Small intestine (tissue), 7 donors: ENCODE data around the gene LSM4. TPM values are rescaled to one million over a fixed set of nuclear protein-coding genes. Genes with fewer than 3 reads are reported as not detected.
A peak's percentile ranks its signal among the peaks of the same experiment; 100 is the strongest.

Experiments
- DNase-seq, 2 donors: peaks; one replicate each; pipeline versions ENCODE4 v3.0.0 to v3.0.0-alpha.2; 2013
- FAIRE-seq: peaks from 2 replicates; lab custom pipeline; 2012; peaks lifted over from hg19 to GRCh38; lab: Jason Lieb, UNC
- H3K27ac ChIP-seq, 3 donors: one replicate each; pipeline ENCODE4 v1.5.1; 2013; ENCODE audit warnings: low read length in 2 of 3, mild to moderate bottlenecking in 2 of 3, control low read depth in 1 of 3, inconsistent platforms in 1 of 3, low read depth in 1 of 3, moderate library complexity in 1 of 3
- H3K27me3 ChIP-seq, 3 donors: one replicate each; pipeline ENCODE4 v1.6.1; 2013; ENCODE audit warnings: low read length in 3 of 3, inconsistent platforms in 1 of 3; ENCODE audit not compliant: control insufficient read depth in 3 of 3, insufficient read depth in 3 of 3
- H3K36me3 ChIP-seq, 3 donors: one replicate each; pipeline ENCODE4 v1.6.1; 2013; ENCODE audit warnings: low read length in 3 of 3, inconsistent platforms in 1 of 3, low read depth in 1 of 3, mild to moderate bottlenecking in 1 of 3, moderate library complexity in 1 of 3; ENCODE audit not compliant: control insufficient read depth in 3 of 3, insufficient read depth in 2 of 3
- H3K4me1 ChIP-seq, 3 donors: one replicate each; pipeline ENCODE4 v1.6.1; 2013; ENCODE audit warnings: low read length in 2 of 3, inconsistent platforms in 1 of 3, low read depth in 1 of 3, mild to moderate bottlenecking in 1 of 3, moderate library complexity in 1 of 3; ENCODE audit not compliant: control insufficient read depth in 3 of 3, insufficient read depth in 2 of 3
- H3K4me3 ChIP-seq, 3 donors: one replicate each; pipeline ENCODE4 v1.5.1; 2013; ENCODE audit warnings: low read length in 3 of 3, control low read depth in 1 of 3, inconsistent platforms in 1 of 3, low read depth in 1 of 3, mild to moderate bottlenecking in 1 of 3, moderate library complexity in 1 of 3
- H3K9me3 ChIP-seq, 2 donors: one replicate each; pipeline ENCODE4 v1.6.1; 2013; ENCODE audit warnings: low read depth in 1 of 2, low read length in 1 of 2; ENCODE audit not compliant: control insufficient read depth in 2 of 2, insufficient read depth in 1 of 2
- WGBS, 3 donors: extraction: QIAGEN DNeasy Blood & Tissue Kit; methylation state at CpG; one replicate each; pipeline ENCODE4 v1.1.7; 2013; 5-methylcytosine and 5-hydroxymethylcytosine counted together
- polyA plus RNA-seq, 4 donors: library from polyadenylated mRNA; stranded (reverse) in 3 of 4; unstranded in 1 of 4; fragments of 200-250 nt in 3 of 4; fragments of 120-200 nt in 1 of 4; gene quantifications; one replicate each; pipeline versions ENCODE4 v1.2.1 to v1.2.3, GENCODE V29; 2013
- donor health status: healthy with polysubstance abuse.
- donor health status: control.
- donor health status: control.
- donor health status: Bipolar disorder and iron deficiency.
- donor health status: healthy.

Gene LSM4
- polyA plus RNA-seq, 4 donors, result 102 to 269 (median 186) TPM

GRCh38 chr19:18284712-18285360 is 38.0 kb downstream of the LSM4 start:
- FAIRE-seq, result no peak
- Histone ChIP-seq H3K9me3 (peaks cover 0 to 3% of the 10 kb centered on the region in 2 donors), H3K4me1 (peaks cover 0 to 29% (median 4%) of the 10 kb centered on the region in 3 donors), H3K4me3 (no peak overlapping the region), H3K36me3 (peaks cover 0 to 5% (median 0%) of the 10 kb centered on the region in 3 donors), H3K27me3 (no peaks in the 10 kb centered on the region), H3K27ac (peak overlapping the region; percentile 80 to 95 (median 87))
- peak; percentile 62 to 73 for DNase-seq
- 16 to 44% (median 24%) methylated on average over 12 of the region's 12 CpGs for WGBS, 3 donors

GRCh38 chr19:18283338-18283737 is 39.5 kb downstream of the LSM4 start:
- 92 to 93% (median 93%) methylated on average over 5 of the region's 5 CpGs for WGBS, 3 donors
- Histone ChIP-seq H3K4me3 (no peak overlapping the region), H3K27ac (peak overlapping the region; percentile 73 to 100 (median 98)), H3K9me3 (peaks cover 0 to 3% of the 10 kb centered on the region in 2 donors), H3K4me1 (peaks cover 0 to 35% (median 4%) of the 10 kb centered on the region in 3 donors), H3K27me3 (no peaks in the 10 kb centered on the region), H3K36me3 (peaks cover 3 to 17% (median 9%) of the 10 kb centered on the region in 3 donors)
- FAIRE-seq, result no peak
- DNase-seq, result no peak

- 21 to 36% (median 22%) methylated on average over 4 of the region's 4 CpGs for WGBS, 3 donors
- no peak for FAIRE-seq
Measured at GRCh38 chr19:18282788-18283141, 40.1 kb downstream of the LSM4 start.

GRCh38 chr19:18282021-18282787 is 40.7 kb downstream of the LSM4 start:
- H3K4me3 ChIP-seq, result peak overlapping the region; percentile 44 to 49 (median 48)
- peaks cover 0 to 34% (median 4%) of the 10 kb centered on the region in 3 donors for H3K4me1 ChIP-seq
- peak overlapping the region; percentile 98 to 100 (median 100) for H3K27ac ChIP-seq
- DNase-seq, result no peak
- FAIRE-seq, result no peak
- H3K27me3 ChIP-seq, result no peaks in the 10 kb centered on the region
- H3K36me3 ChIP-seq, result peaks cover 3 to 26% (median 9%) of the 10 kb centered on the region in 3 donors
- 2 to 3% (median 2%) methylated on average over 14 to 26 of the region's 27 CpGs for WGBS, 3 donors
- peaks cover 0 to 3% of the 10 kb centered on the region in 2 donors for H3K9me3 ChIP-seq

More at GRCh38 chr19:18282788-18283141, 40.1 kb downstream of the LSM4 start:
- Histone ChIP-seq H3K27me3 (no peaks in the 10 kb centered on the region), H3K4me3 (peak overlapping the region in 1 of 3 donors; percentile 44), H3K27ac (peak overlapping the region; percentile 98 to 100 (median 100)), H3K9me3 (peaks cover 0 to 3% of the 10 kb centered on the region in 2 donors), H3K4me1 (peaks cover 0 to 34% (median 4%) of the 10 kb centered on the region in 3 donors), H3K36me3 (peaks cover 3 to 22% (median 9%) of the 10 kb centered on the region in 3 donors)
- peak; percentile 90 to 98 for DNase-seq

- H3K27ac ChIP-seq, result peak within 1 kb of the TSS; percentile 98 to 100 (median 100)
- peaks cover 0 to 3% of the 10 kb centered on the region in 2 donors for H3K9me3 ChIP-seq
- peak within 1 kb of the TSS; percentile 93 to 99 (median 98) for H3K4me3 ChIP-seq
- H3K4me1 ChIP-seq, result peaks cover 0 to 34% (median 4%) of the 10 kb centered on the region in 3 donors
- FAIRE-seq, result no peak
- peak; percentile 96 to 100 for DNase-seq
- WGBS, 3 donors, result 0% methylated on average over 44 to 138 of the region's 138 CpGs
- H3K27me3 ChIP-seq, result no peaks in the 10 kb centered on the region
- peaks cover 3 to 33% (median 9%) of the 10 kb centered on the region in 3 donors for H3K36me3 ChIP-seq
Measured at GRCh38 chr19:18281082-18282020, 41.5 kb downstream of the LSM4 start, which contains the start of gene JUND. Gene JUND (minus strand): TSS chr19:18281622. CDS start chr19:18281484, 138 bp downstream.

- DNase-seq (peak; percentile 83 to 85), FAIRE-seq (no peak)
- H3K36me3 ChIP-seq, result peaks cover 3 to 42% (median 9%) of the 10 kb centered on the region in 3 donors
- WGBS, 3 donors, result 0 to 1% (median 1%) methylated on average over 34 to 111 of the region's 111 CpGs
- peaks cover 0 to 3% of the 10 kb centered on the region in 2 donors for H3K9me3 ChIP-seq
- H3K27ac ChIP-seq, result peak overlapping the region; percentile 93 to 100 (median 100)
- H3K4me1 ChIP-seq, result peaks cover 0 to 43% (median 3%) of the 10 kb centered on the region in 3 donors
- peak overlapping the region; percentile 93 to 99 (median 98) for H3K4me3 ChIP-seq
- H3K27me3 ChIP-seq, result no peaks in the 10 kb centered on the region
Measured at GRCh38 chr19:18280247-18281081, 42.4 kb downstream of the LSM4 start.

GRCh38 chr19:18279516-18280246 is 43.2 kb downstream of the LSM4 start:
- Histone ChIP-seq H3K36me3 (peaks cover 3 to 50% (median 9%) of the 10 kb centered on the region in 3 donors), H3K4me1 (peaks cover 0 to 43% (median 2%) of the 10 kb centered on the region in 3 donors), H3K27ac (peak overlapping the region; percentile 93 to 100 (median 100)), H3K27me3 (no peaks in the 10 kb centered on the region), H3K4me3 (peak overlapping the region; percentile 93 to 99 (median 98)), H3K9me3 (peaks cover 0 to 3% of the 10 kb centered on the region in 2 donors)
- 0 to 1% (median 1%) methylated on average over 44 to 55 of the region's 55 CpGs for WGBS, 3 donors
- DNase-seq, result peak; percentile 95 to 96
- FAIRE-seq, result no peak
